NOMO-1 (cell line): ENCODE data around the gene SHISAL2A.
"Not testable (repeated sequence)": the region's sequence is repeated elsewhere in the genome, so short reads cannot be mapped to it uniquely, and the experiment has no call there.

Experiments used
- DNase-seq, 2 experiments: peaks; one replicate each; lab custom pipeline; 2025; ENCODE audit not compliant: unreplicated experiment in 2 of 2; lab: John Stamatoyannopoulos, UW

Gene SHISAL2A

DNA sequence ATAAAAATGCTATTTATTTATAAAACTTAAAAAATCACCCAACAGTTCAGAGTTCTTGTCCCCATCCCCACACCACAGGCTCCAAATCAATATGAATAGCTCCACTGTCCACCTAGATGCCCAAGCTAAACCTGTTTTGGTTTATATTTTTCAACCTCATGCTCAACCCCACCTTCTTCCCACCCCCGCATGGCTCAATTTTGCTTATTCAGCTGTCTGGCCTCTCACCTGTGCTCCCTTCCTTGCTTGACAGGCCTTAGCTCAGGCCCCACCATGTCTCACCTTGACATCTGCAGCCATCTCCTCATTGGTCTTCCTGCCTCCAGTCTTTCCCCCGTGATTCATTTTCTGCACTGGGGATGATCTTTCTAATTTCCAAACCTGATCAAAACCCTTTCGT lies 47.4 kb downstream of the SHISAL2A start:
- DNase-seq = no peak

DNA sequence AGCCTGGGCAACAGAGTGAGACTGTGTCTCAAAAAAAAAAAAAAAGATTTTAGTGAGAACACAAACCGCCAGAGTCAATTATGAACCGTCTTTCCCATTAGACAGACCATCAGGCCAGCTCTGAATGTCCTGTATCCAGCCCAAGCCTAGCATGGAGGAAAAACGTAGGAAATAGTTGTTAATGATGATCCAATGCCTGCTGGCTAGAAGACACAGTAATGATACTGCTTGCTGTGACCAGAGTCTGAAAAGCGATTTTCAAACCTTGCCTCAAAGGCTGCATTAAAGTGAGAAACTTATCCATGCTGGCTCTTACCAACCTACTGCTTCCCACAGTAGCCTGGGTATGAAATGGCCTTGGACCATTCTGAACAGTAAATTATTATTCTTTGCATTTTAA lies 48.2 kb downstream of the SHISAL2A start:
- DNase-seq = no peak

DNA sequence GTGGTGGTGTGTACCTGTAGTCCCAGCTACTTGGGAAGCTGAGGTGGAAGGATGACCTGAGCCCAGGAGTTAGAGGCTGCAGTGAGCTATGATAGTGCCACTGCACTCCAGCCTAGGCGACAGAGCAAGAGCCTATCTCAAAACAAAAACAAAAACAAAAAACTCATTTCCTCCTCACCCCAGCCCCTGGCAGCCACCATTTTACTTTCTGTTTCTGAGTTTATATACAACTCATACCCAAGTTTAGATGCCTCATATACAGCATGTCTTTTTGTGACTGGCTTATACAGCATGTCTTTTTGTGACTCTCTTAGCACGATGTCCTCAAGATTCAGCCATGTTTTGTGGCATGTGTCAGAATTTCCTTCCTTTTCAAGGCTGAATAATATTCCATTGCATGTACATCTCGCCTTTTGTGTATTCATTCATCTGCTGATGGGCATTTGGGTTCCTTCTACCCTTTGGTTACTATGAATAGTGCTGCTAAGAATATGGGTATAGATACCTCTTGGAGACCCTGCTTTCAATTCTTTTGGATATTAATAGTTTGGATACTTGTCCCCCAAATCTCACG lies 50.5 kb downstream of the SHISAL2A start:
- no peak for DNase-seq

DNA sequence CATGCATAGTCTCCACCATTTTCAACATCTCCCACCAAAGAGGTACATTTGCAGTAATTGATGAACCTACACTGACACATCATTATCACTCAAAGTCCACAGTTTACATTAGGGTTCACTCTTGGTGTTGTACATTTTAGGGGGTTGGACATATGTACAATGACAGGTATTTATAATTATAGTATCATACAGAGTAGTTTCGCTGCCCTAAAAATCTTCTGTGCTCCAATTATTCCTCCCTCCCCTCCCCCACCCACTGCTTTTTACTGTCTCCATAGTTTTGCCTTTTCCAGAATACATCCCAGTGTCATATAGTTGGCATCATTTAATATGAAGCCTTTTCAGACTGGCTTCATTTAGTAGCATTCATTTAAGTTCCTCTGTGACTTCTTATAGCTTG lies 51.6 kb downstream of the SHISAL2A start:
- DNase-seq = no peak

DNA sequence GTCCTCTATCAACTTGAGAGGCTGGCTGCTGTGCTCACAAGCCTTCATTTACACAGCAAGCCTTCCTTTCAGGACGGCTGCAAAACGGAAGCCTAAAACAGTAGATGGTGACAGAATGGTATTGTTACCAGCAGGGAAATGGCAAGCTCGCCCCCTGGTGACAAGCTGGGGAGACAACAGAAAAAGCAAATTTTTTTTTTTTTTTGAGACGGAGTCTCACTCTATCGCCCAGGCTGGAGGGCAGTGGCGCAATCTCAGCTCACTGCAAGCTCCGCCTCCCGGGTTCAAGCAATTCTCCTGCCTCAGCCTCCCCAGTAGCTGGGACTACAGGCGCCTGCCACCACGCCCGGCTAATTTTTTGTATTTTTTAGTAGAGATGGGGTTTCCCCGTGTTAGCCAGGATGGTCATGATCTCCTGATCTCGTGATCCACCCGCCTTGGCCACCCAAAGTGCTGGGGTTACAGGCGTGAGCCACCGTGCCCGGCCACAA lies 53.3 kb downstream of the SHISAL2A start:
- DNase-seq = peak; percentile 48 to 72

DNA sequence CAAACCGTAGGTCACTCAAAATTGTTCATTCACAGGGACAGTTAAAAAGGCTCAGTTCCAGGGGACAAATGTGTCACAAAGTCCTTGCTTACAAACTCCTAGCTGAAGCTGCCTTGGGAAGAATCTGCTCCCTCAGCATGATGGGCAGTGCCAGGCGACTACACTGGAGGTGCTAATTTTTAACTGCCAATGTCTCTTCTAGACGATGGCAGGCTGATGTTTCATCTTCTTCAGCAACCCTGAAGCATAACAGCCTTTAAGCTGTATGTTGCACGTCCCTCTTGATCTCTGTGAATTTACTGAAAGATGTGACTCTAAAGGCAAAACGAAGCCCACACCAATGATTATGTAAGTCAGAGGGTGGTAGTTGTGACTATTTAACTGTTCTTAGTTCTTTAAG lies 53.9 kb downstream of the SHISAL2A start:
- no peak for DNase-seq

DNA sequence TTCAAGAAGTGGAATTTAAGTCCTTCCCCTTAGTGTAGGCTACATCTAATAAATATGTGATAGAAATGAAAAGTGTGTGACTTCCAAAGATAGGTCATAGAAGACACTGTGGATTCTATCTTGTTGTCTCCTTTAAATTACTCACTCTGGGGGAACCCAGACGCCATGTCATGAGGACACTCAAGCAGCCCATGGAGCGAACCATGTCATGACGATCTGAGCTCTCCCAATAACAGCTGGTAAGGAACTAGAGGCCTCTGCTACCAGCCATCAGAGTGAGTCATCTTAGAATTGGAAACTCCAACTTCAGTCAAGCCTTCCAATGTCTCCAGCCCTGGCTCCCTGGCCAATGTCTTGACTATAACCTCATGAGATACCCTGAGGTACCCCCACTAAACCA lies 58.9 kb downstream of the SHISAL2A start:
- no peak for DNase-seq

DNA sequence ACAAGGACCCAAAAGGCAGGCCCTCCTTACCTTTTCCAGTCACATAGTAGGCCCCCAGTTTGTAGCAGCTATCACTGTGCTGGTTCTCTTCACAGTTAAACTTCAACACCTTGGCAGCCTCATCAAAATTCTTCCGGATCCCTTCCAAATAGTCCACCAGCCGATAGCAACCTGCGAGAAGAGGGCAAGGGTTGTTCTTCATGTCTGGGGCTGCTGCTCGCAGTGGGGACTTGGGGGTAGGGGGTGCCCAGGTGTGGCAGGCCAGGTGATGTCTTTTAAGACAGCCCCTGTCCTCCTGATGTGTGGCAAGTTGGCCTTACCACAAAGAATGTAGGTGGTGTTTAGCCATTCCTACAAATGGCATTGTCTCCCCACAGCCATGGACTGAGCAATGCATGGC lies 59.7 kb downstream of the SHISAL2A start:
- no peak for DNase-seq

DNA sequence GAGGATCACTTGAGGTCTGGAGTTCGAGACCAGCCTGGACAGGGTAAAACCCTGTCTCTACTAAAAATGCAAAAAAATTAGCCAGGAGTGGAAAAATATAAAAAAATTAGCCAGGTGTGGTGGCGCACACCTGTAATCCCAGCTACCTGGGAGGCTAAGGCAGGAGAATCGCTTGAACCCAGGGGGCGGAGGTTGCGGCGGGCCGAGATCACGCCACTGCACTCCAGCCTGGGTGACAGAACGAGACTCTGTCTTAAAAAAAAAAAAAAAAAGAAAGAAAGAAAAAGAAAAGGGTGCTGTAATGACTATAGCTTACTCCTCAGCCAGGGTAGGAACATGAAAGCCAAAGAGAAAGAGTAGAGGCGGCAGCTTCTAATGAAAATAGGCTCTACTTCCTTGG lies 60.4 kb downstream of the SHISAL2A start:
- not testable (repeated sequence) for DNase-seq

DNA sequence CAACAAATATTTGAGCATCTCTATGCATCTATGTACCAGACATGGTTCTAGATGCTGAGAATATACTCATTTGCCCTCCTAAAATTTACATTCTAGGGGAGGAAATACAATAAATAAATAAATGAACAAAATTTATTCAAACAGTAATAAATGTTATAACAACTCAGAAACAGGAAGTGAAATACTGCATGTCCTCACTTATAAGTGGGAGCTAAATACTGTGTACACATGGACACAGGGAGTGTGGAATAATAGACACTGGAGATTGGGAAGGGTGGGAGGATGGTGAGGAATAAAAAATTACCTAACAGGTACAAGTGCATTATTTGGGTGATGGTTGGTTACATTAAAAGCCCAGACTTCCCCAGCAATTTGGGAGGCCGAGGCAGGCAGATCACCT lies 60.9 kb downstream of the SHISAL2A start:
- no peak for DNase-seq

DNA sequence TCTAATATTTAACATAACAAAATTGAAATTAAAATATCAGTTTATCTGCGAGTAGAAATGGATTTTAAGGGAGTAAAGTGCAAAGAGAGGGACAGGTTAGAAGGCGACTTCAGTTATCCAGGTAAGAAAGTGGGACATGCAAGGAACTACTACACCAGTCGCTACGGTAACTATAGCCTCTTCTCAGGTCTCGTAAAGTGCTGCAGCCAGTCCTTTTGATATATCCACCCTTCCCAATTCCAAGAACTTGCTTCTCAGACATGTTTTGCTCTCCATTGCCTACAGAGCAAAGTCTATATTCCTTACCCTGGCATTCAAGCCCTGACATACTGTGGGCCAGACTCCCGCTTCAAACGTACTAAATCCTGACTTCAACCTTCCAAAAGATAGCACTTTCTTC lies 62.7 kb downstream of the SHISAL2A start:
- DNase-seq = no peak

DNA sequence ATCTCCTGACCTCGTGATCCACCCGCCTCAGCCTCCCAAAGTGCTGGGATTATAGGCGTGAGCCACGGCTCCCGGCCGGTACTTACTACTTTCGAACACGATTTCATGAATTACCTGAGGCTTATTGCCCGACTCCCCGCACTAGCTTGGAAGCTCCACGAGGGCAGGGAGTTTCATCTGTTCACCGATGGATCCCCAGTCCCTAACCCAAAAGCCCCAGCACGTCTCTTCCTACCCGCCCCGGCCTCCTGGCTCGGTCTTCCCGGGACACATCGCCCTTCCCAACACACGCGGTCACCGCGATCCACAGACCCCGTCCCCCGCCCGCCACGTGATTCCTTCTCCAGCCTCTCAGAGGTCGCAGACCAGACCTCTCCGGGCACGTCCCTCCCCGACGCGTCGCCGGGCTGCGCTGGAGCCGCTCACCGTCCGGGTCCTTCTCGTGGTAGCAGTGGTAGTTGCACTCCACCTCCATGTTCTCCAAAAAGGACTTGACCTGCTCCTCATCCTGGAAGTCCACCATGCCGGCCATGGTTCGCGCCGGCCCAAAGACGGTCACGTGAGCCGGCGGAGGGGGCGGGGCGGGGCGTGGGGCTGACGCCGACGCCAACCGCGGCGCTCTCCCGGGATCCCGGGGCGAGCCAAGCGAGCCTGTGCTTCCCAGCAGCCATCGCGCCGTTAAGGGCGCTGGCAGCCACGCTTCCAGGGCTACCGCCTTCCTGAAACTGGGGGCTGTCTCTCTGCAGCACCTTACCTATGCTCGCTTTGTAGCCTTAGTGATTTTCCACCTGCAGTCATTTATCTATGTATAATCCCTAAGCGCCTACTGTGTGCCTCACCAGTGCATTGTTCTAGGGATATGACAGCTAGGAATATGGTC lies 65.1 kb downstream of the SHISAL2A start, which contains the start of gene COA7:
Gene COA7 (minus strand): TSS at position 553 of the 880 bp plus-strand sequence. CDS start 21 bp downstream, at position 532.
- peak; percentile 49 to 69 for DNase-seq

DNA sequence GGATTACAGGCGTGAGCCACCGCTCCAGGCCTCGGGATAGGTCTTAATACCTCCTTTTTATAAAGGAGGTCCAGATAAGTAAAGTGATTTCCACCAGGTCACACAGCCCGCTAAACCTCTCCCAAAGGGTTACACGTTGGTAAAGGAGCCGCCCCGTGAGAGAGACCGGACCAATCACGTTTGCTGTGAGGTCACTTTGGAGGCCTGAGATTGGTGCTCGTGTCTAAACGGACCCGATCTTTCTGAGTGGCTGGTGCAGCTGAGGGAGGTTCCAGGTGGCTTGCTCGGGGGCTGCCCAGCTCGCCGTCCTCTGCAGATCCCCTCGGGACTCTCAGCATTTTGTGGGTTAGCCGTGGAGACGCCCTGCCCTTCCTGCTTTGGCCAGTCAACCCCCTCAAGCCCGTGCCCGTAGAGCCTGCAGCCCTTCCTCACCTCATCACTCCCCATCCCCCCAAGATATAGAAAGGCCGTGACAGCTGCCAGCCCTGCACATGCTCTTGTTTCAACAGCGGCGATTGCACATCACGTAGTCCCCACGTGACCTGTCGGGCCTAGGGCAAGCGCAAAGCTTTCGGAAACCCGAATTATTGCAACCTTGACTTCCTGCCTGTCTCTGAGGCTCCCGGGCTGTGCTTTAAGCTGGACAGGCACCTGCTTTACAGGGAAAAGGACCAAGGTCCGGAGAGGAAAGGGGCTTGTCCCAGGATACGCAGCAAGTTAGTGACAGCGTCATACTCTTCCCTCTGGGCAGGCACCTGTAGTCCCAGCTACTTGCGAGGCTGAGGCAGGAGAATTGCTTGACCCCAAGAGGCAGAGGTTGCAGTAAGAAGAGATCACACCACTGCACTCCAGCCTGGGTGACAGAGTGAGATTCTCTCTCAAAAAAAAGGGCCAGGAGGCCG lies 70.2 kb downstream of the SHISAL2A start:
- peak; percentile 95 to 97 for DNase-seq

DNA sequence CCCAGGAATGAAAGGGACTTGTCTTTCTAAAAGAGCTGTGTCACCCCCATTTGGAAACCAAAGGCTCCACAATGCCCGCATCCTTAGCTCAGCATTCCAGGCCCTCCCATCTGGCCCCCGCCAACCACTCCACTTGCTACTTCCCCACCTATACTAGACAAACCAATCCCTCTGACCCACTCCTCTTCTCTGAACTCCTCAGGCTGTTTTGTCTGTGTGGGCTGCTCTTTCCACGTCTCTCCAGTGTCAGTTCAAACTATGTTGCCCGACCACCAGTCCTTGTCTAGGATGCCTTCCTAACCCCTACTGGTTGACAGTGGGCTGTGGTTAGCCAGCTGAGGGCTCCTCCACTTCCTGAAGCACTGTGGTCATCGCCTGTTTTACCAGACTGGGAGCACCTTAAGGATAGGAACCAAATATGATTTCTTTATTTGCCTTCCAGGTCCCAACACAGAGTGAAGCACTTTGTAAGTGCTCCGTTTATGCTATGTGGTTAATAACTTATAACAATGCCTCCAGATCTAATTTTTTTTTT lies 73.2 kb downstream of the SHISAL2A start:
- no peak for DNase-seq
